Fibroblast of pulmonary artery (primary cell): ENCODE data around the gene XPNPEP1.
A peak's percentile ranks its signal among the peaks of the same experiment; 100 is the strongest.

Experiments used
- DNase-seq: peaks from one replicate; pipeline ENCODE4 v3.0.0-alpha.2; 2010; ENCODE audit warnings: low read depth
- H3K4me3 ChIP-seq: replicated peaks from 2 replicates; pipeline ENCODE4 v1.5.1; 2011; ENCODE audit warnings: low read depth, mild to moderate bottlenecking, control low read depth, low read length, moderate library complexity
- CTCF ChIP-seq: IDR thresholded peaks from 2 replicates; pipeline ENCODE4 v1.5.1; 2011; ENCODE audit warnings: mild to moderate bottlenecking, control low read depth, low read length, inconsistent platforms; ENCODE audit errors: missing control alignments

Gene XPNPEP1

GRCh38 chr10:109932391-109932790 is 9.1 kb upstream of the XPNPEP1 start:
- DNase-seq = no peak
- TF ChIP-seq CTCF = no peak
- no peak overlapping the region for H3K4me3 ChIP-seq

GRCh38 chr10:109931163-109931562 is 7.9 kb upstream of the XPNPEP1 start:
- H3K4me3 ChIP-seq = no peak overlapping the region
- TF ChIP-seq CTCF = no peak
- DNase-seq = peak; percentile 67

GRCh38 chr10:109929501-109930219 is 6.3 kb upstream of the XPNPEP1 start:
- TF ChIP-seq CTCF = no peak
- no peak overlapping the region for H3K4me3 ChIP-seq
- no peak for DNase-seq

GRCh38 chr10:109928475-109928891 is 5.2 kb upstream of the XPNPEP1 start:
- no peak for DNase-seq
- no peak overlapping the region for H3K4me3 ChIP-seq
- TF ChIP-seq CTCF = no peak

GRCh38 chr10:109926825-109927224 is 3.5 kb upstream of the XPNPEP1 start:
- no peak for TF ChIP-seq CTCF
- no peak for DNase-seq
- no peak overlapping the region for H3K4me3 ChIP-seq

- no peak for DNase-seq
Measured at GRCh38 chr10:109926061-109926745, 2.9 kb upstream of the XPNPEP1 start.

More at GRCh38 chr10:109926061-109926745, 2.9 kb upstream of the XPNPEP1 start:
- TF ChIP-seq CTCF = no peak
- no peak overlapping the region for H3K4me3 ChIP-seq
